ENCODE results near the gene SIGLEC15. TPM values are rescaled to one million over a fixed set of nuclear protein-coding genes. Genes with fewer than 3 reads are reported as not detected.
"Not testable (repeated sequence)": the region's sequence is repeated elsewhere in the genome, so short reads cannot be mapped to it uniquely, and the experiment has no call there.

The SIGLEC15 gene
- total RNA-seq, 1 donor from 2014 or later = 1.2 TPM

DNA sequence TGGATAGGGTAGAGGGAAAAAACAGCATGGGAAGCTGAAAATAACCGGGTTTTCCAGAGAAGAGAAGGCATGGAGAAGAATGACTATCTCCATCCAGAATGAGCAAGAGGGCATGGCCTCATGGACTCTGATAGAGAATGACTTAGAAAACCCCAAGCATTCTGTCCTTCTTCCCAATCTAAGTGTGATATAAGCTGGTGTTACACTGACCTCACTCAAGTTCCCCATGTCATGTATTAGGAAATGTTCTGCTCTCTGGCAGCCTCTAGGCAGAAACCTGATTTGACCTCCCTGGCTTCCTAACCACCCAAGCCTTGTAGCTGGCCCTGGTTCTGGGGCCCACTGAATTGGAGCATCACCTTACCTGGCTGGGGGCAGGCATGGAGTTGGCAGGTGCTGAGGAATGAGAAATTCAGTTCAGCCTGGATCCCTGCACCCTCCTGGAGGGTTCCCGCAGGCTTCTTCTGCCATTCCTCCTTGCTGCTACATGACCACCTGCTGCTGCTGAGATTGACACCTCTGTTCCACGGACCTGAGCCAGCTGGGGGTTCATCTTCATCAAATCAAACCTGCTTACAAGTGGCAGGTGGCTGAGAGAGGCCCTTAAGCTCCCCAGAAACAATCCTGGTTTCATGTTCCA, 5.2 kb upstream of the SIGLEC15 start:
- DNase-seq (ENCODE audit: low spot score) = no peak

DNA sequence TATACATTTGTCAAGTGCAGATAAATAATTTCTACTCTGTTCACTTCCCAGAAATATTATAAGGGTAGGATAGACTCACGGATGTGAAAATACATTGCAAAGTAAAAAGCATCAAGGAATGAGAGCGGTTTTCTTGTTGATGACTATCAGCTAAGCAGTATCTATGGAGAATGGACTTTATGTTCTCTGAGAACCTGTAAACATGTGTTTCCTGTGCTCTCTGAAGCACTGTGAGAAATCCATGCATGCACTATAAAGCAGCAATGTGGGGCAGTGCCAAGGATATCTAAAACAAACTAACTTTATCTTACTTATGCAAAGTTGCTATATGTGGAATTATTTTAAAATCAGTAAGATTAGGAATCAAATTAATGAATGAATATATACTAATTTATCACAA, 4.4 kb upstream of the SIGLEC15 start:
- DNase-seq (ENCODE audit: low spot score) = no peak

DNA sequence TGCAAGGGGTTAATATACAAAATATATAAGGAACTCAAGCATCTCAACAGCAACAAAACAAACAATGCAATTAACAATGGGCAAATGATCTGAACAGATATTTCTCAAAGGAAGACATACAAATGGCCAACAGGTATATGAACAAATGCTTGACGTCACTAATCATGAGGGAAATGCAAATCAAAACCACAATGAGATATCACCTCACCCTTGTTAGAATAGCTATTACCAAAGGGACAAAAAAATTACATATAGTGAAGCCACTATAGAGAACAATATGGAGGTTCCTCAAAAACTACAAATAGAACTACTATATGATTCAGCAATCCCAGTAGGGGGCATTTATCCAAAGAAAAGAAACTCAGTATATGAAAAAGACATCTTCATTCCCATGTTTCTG, 3.8 kb upstream of the SIGLEC15 start:
- no peak for DNase-seq (ENCODE audit: low spot score)

DNA sequence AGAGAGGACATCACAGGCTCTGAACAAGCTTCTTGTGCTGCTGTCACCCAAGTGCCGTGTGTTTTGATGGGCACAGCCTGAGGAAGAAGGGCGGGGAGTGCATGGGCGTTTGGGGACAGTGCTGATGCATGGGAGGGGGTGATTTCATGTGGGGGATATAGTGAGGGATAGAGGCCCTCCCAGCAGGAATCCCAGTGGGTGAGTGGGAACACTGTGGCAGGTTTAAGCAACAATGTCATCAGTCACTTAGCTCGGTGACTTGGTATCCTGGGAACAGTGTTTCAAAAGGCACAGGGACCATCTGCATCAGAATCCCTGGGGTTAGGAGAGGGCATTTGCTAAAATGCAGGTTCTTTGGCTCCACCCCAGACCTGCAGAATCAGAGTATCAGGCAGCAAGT, 609 bp downstream of the SIGLEC15 start:
- no peak for DNase-seq (ENCODE audit: low spot score)

DNA sequence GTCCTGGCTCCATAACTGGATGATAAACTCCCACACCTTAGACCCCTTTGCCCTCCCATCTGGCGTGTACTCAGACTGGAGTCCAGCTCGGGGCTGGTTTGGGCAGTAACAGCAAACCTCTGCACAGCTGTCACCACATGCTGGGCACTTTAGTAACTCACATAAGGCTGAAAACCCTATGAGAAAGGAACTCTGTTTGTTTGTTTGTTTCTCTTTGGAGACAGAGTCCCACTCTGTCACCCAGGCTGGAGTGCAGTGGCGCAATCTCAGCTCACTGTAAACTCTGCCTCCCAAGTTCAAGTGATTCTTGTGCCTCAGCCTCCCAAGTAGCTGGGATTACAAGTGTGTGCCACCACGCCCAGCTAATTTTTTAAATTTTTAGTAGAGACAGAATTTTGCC, 1.2 kb downstream of the SIGLEC15 start:
- DNase-seq (ENCODE audit: low spot score) = not testable (repeated sequence)

DNA sequence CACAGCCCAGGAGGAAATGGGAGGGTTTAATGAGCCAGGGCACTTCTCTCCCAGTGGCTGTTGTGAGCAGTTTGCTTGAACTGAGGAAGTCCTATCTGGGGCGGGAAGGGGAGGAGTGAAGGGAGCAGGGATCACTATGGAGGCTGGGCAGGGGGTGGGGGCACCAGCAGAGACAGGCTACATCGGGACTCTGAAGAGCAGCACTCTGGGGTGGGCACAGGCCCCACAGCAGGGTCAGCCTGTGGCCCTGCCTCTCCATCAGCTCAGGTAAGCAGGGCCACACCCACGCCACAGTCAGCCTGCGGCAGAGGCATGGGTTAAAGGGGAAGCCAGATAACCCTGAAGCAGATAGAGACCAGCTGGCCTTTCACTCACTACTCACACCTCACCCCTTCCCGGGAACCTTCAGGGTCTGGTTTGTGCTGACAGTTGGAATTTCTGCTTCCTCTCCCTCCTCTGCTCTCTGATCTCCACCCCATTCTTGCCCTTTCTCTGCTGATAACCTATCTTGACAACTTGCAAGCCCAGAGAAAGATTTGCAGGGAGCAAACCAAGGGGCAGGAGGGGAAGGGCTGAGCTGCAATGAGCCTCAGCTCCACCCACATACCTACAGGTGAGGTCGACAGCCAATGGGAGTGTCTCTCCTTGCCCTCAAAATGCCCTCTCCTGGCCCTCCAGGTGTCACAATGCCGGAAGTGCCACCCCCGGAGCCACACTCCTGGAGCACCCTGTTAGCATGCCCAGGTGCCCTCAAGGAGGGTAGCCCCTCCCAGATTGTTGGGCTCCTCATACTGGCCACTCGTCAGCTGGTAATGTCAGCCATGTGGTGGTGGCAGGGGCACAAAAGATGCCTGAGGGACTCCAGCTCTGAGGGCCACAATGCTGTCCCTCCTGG, 3.7 kb downstream of the SIGLEC15 start:
- peak; percentile 86 for DNase-seq (ENCODE audit: low spot score)

DNA sequence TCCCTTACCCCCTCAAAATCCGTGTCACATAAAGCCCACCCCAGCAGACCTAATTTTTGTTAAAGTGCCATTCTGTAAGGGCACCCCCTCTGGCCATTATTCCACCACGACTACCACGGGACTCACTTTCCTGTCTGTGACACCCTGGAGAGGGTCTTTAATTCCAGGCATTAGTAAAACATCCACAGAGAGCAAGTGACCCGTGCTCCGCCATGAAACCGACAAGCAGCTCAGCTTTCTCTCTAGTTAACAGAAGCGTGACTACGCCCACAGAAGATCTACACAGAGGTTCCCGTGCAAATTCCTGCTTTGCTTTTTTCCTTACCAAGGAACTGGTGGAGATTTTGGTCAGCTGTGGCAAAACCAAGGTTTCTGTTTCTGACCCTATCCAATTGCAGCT, 4.4 kb downstream of the SIGLEC15 start:
- no peak for DNase-seq (ENCODE audit: low spot score)

DNA sequence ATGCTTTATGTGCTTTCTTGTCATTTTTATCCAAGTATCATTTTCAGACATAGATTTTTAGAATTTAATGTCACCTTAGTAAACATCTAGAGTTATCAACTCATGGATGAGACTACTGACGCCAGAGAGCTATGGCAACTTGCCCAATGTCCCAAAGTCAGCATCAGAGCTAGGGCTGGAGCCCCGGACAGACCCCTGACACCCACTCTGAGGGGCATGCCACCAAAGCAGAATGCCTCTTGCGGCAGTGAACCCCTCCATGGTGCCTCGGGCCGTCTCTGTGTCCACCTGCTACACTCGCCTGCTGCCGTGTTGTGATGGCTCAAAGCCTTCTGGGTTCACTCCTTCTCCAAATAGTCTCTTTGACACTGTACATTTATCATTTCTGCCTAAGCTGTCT, 5.4 kb downstream of the SIGLEC15 start:
- DNase-seq (ENCODE audit: low spot score) = no peak

DNA sequence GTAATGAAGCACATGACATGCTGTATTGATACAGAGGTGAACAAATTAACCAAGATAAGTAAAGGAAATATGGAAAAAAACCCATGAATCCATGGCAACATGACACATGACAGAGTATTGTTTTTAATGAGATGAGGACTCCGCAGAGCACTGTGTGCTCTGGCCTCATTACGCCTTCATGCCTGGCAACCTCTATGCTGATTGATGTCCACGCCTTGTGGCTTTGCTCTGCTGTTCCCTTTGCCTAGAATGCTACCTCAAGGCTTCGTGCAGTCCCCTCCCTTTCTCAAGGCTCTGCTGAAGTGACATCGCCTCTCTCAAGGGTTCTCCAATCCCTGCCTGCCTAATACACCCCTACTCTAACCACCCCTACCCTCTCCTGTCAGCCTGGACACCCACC, 8.4 kb downstream of the SIGLEC15 start:
- no peak for DNase-seq (ENCODE audit: low spot score)

DNA sequence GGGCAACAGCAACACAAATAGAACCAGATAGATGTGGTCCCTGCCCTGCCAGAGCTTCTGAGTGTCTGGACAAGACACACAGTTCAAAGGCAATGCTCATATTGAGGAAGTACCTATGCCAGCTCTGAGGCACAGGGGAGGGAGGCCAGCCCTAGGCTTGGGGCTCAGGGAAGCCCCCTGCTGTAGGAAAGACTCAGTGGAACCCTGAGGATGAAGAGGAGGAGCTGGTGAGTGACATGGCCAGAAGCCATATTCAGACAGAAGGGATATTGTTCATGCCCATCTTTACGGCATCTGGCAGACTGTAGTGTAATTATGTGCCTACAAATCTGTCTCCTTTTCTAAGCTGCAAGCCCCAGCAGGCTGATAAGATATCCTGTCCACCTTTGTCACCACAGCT, 8.8 kb downstream of the SIGLEC15 start:
- no peak for DNase-seq (ENCODE audit: low spot score)

DNA sequence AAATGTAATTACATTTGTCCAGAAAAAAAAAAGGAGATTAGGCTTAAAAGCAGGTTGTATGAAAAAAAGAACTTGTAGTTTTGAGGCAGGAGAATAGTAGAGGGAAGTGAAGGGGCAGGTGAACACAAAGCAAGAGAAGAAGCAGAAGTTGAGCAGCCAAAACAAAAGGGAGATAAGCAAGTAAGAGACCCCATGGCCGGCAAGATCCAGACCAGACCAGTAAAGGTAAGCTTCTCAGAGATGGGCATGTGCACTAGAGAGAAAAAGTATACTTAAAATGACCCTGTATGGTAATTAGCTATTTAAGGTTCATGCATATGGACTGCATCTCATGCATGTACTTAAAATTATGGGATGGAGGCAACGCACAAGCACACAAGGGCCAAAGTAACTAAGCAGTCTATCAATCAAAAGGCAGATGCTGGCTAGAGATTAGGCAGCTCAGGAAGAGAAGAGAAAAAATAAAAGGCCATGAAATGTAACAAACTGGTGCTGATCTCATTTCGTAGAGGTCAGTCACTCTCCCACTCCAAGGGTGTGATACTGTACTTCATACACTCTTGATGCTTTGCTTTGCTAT, 9.7 kb downstream of the SIGLEC15 start:
- DNase-seq (ENCODE audit: low spot score) = no peak

DNA sequence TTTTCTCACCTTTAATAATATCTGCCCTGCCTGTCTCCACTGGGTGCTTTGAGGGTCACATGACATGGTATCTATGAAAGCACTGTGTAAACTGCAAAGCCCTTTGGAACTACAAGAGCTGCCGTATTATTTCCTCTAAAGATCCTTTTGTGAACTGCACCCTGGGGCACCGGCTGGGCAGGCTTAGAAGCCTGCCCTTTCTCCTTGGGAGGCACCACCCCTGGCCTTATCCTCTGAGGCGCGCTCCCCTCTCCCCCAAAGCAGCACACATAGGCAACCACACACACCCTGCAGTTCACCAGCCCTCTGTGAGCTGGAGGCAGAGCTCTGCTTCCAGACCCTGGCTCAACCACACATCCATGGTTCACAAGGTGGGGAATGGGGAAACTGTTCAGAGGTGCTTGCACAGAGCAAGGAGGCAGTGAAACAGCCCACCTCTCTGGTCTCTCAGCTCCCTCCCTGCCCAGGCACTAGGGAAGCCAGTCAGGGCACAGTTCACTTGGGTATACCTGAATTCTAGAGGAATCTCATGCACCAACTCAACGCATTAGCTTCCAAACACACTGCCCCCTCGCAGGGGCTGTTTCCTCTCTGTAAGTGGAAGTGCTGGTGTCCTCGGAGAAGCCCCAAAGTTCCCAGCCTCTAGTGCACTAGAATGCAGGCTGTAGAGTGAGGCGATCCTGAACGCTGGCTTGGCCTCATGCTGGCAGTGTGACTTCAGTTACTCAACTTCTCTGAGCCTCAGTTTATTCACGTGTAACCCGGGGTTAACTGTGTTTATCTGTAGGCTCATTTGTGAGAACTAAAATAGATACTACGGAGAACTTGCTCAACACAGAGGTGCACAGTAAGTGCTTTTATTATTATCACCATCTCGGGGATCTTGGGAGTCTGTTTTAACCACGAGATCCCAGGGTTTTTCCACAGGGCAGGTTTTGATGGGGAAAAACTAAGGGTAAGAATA, 11.0 kb downstream of the SIGLEC15 start:
- no peak for DNase-seq (ENCODE audit: low spot score)

DNA sequence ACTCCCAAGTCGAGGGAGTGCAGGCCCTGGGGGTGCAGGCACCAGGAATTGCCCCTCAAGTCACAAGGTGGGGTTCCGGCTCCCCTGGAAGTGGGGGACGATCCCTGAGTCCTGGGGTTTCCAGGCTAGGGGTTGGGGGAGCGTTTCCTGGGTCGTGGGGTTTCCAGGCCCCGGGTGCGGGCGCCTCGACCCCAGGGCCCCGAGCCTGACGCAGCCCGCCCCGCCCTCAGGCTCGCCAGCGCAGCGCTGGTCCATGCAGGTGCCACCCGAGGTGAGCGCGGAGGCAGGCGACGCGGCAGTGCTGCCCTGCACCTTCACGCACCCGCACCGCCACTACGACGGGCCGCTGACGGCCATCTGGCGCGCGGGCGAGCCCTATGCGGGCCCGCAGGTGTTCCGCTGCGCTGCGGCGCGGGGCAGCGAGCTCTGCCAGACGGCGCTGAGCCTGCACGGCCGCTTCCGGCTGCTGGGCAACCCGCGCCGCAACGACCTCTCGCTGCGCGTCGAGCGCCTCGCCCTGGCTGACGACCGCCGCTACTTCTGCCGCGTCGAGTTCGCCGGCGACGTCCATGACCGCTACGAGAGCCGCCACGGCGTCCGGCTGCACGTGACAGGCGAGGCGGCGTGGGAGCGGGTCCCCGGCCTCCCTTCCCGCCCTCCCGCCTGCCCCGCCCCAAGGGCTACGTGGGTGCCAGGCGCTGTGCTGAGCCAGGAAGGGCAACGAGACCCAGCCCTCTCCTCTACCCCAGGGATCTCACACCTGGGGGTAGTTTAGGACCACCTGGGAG, 12.0 kb downstream of the SIGLEC15 start:
- peak; percentile 30 for DNase-seq (ENCODE audit: low spot score)

DNA sequence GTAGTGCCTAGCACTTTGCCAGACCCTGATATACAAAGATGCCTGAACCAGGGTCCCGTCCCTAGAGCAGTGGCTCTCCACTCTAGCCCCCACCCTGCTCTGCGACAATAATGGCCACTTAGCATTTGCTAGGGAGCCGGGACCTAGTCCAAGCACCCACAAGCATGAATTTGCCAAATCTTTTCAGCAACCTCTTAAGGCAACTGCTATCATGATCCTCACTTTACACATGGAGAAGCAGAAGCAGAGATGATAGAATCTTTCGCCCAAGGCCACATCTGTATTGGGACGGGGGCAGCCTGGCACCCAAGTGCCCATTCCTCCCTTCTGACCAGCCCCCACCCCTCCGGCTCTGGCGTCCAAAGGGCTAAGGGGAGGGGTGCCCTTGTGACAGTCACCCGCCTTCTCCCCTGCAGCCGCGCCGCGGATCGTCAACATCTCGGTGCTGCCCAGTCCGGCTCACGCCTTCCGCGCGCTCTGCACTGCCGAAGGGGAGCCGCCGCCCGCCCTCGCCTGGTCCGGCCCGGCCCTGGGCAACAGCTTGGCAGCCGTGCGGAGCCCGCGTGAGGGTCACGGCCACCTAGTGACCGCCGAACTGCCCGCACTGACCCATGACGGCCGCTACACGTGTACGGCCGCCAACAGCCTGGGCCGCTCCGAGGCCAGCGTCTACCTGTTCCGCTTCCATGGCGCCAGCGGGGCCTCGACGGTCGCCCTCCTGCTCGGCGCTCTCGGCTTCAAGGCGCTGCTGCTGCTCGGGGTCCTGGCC, 13.0 kb downstream of the SIGLEC15 start:
- no peak for DNase-seq (ENCODE audit: low spot score)

DNA sequence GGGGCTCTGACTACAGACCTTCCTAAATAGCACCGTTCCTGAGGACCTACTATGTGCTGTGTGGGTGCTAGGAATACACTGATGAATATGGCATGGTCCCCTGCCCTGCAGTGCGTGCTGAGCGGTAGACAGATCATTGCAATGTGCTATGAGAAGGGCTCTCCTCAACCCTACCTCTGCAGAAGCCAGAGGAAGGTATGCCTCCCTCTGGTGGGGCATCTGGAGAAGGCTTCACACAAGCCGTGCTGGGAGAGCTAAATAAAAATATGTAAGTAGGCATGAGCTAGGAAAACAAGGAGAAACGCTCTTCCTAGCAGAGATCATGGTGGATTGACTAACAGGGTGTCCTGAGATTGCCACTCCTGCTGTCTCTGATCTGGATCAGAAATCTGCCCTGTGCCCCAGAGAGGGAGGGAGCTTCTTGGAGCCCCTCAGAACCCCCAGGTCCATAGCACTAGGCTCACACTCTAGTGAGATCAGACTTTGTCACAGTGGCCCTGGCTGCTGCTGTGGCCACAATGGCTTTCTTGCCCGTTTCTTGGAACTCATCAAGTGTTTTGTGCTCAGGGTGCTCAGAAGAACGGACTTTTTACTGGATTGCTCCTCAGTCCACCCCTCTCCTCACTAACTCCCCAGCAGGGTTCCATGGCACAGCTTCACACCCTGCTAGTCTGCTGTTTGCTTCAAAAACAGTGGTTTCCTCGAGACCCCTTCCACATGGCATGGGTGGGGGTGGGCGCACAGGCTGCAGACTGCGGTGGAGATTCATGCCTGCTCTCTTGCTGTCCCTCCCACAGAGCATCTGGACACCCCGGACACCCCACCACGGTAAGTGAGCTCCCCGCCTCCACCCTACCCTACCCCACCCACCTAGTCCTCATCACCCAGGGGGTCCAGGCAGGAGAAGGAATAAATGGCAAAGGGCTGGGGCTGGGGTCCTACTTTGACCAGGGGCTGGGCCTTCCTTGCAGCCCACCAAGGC, 14.2 kb downstream of the SIGLEC15 start:
- peak; percentile 29 for DNase-seq (ENCODE audit: low spot score)

DNA sequence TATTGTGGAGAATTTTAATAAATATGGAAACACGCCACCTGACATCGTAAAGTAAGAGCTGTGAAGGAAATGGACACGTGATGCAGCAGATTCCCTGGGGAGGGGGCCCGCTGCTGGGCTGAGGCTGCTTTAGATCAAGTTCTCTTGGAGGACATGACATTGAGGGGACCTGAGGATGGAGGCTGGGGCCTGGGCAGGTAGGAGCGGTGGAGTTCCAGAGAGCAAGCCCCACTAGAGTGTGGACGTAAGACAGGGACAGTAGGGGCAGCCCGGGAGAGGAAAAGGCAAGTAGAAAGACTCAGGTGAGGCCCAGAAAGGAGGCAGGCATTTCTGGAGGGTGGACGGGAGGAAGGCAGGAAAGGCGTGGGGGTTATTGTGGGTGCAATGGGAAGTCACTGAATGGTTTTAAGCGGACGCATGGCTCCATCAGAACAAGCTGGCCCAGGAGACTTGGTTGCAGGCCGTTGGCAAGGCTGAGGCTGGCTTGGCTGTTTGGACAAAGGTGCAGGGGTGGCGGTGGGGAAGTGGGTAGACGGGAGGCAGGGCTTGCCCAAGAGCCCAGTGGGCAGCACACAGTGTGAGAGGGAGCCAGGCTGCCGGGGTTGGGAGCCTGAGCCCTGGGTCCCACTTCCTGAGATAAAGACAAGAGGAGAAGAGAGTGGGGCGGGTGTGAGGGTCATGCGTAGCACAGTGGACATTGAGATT, 15.7 kb downstream of the SIGLEC15 start:
- no peak for DNase-seq (ENCODE audit: low spot score)

DNA sequence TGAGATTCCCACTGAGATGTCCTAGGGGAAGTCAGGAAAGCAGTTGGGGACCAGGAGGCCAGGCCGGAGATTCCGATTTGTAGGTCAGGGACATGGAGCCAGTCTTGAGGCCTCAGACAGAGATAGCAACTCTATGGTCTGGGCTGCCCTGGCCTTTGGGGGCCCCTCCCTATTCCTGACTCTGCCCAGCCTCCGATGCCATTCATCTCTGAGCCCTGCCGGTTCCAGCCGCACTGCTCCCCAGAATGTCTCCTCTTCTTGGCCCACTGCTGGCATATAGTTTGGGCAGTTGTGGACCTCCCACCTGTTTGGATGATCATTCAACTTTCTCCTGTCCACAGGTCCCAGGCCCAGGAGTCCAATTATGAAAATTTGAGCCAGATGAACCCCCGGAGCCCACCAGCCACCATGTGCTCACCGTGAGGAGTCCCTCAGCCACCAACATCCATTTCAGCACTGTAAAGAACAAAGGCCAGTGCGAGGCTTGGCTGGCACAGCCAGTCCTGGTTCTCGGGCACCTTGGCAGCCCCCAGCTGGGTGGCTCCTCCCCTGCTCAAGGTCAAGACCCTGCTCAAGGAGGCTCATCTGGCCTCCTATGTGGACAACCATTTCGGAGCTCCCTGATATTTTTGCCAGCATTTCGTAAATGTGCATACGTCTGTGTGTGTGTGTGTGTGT, 16.4 kb downstream of the SIGLEC15 start:
- no peak for DNase-seq (ENCODE audit: low spot score)

DNA sequence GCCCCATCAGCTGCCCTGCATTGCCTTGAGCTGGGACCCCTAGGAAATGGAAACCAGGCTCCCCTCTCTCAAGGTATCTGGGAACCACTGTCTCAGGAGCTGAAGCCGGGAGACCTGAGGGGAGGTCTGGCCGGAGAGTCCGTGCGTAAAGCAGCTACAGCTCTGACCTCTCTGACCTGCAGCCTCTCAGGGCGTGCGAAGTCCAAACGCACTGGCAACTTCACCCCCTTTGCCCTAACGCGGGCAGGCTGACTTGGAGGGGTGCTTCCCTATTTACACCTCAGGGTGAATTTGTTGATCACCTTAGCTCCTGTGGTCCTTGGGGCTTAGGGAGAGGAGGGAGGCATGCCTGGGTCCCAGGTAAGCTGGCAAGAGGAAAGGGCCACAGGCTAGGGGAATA, 17.5 kb downstream of the SIGLEC15 start:
- no peak for DNase-seq (ENCODE audit: low spot score)
